ENCODE measurements around the gene TAS2R1. TPM values are rescaled to one million over a fixed set of nuclear protein-coding genes. Genes with fewer than 3 reads are reported as not detected.

Gene TAS2R1
- total RNA-seq, 1 experiment from 2014 or later: not detected

DNA sequence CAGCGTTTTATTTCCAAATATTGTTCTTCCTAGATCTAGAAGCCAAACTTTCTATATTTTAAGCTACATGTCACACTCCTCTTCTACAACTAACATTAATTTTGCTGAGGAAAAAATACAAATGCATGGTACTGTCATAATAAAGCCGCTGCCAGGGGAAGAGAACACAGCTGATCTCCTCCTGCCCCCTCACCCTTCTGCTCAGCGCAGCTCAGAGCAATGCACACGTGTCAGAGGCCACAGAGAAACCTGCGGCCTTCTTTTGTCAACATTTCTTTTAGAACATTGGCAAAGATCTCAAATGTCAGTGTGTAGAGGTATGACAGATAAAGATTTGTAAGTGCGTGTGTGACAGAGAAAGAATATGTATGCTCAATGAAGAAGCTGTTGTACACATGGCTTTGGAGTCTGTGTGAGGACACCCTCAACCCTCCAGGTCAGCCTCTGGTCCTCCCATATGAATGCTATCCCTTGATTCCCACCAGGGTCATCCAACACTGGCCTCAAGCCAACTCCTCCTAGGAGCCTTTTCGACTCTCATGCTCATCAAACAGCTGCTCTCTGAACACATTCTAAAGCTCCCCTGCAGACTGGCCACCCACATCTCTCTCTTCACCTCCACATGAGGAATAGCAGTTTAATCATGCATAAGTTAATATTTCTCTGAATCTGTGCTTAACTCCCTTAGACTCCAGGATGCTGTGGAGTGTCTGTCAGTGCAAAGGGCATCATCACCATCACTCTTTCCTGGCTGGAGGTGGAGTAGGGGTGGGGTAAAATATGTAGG lies 40.9 kb downstream of the TAS2R1 start:
- H3K9me3 ChIP-seq (ENCODE audit: low read length): no peaks in the 10 kb centered on the region
- no peaks in the 10 kb centered on the region for H3K27me3 ChIP-seq (ENCODE audit: low read length)
- TF ChIP-seq EZH2phosphoT487 (IDR thresholded peaks at IDR 0.05; ENCODE audit: borderline replicate concordance, low read length) (no peak), CTCF (conservative IDR thresholded peaks at IDR 0.05; ENCODE audit: low read depth, low read length) (no peak), EZH2 (IDR thresholded peaks at IDR 0.05; ENCODE audit: low read length, unreplicated experiment) (no peak)
- BruUV-seq (replicated peaks): no TSS peak
- CTCF ChIA-PET: no interaction called here
- H3K36me3 ChIP-seq (ENCODE audit: low read depth, low read length): no peaks in the 10 kb centered on the region
- ATAC-seq: no peak
- no peak overlapping the region for H3K27ac ChIP-seq (ENCODE audit: low read length)
- H3K4me2 ChIP-seq (ENCODE audit: low read length): no peak overlapping the region
- H3K79me2 ChIP-seq (ENCODE audit: low read length): no peaks in the 10 kb centered on the region
- no peak overlapping the region for H3K4me3 ChIP-seq (ENCODE audit: low read length)
- intact Hi-C loops (cut with micrococcal nuclease): no loop called here
- DNase-seq: no peak
- no peaks in the 10 kb centered on the region for H3K4me1 ChIP-seq (ENCODE audit: insufficient read depth, low read length)
- no peak overlapping the region for H2AFZ ChIP-seq (ENCODE audit: low read length)
- H3K9ac ChIP-seq (ENCODE audit: low read length): no peak overlapping the region
- POLR2A ChIA-PET (ENCODE audit: unreplicated experiment): no interaction called here
- H3F3A ChIP-seq (ENCODE audit: low read length, unreplicated experiment): no peaks in the 10 kb centered on the region
- no peaks in the 10 kb centered on the region for H4K20me1 ChIP-seq (ENCODE audit: low read length)
- 0 out of 2 replicates have a peak, but pooled peaks cover 5% of the 10 kb centered on the region for H3K9me2 ChIP-seq (replicated peaks; ENCODE audit: low read length)

GRCh38 chr5:9588254-9588653 lies 41.9 kb downstream of the TAS2R1 start:
- TF ChIP-seq EZH2phosphoT487 (IDR thresholded peaks at IDR 0.05; ENCODE audit: borderline replicate concordance, low read length) (no peak), EZH2 (IDR thresholded peaks at IDR 0.05; ENCODE audit: low read length, unreplicated experiment) (no peak), CTCF (conservative IDR thresholded peaks at IDR 0.05; ENCODE audit: low read depth, low read length) (no peak)
- no TSS peak for BruUV-seq (replicated peaks)
- H3F3A ChIP-seq (ENCODE audit: low read length, unreplicated experiment): no peaks in the 10 kb centered on the region
- no peak overlapping the region for H3K27ac ChIP-seq (ENCODE audit: low read length)
- H2AFZ ChIP-seq (ENCODE audit: low read length): no peak overlapping the region
- no peaks in the 10 kb centered on the region for H3K4me1 ChIP-seq (ENCODE audit: insufficient read depth, low read length)
- H3K27me3 ChIP-seq (ENCODE audit: low read length): no peaks in the 10 kb centered on the region
- 0 out of 2 replicates have a peak, but pooled peaks cover 5% of the 10 kb centered on the region for H3K9me2 ChIP-seq (replicated peaks; ENCODE audit: low read length)
- H3K9me3 ChIP-seq (ENCODE audit: low read length): no peaks in the 10 kb centered on the region
- POLR2A ChIA-PET (ENCODE audit: unreplicated experiment): no interaction called here
- DNase-seq: no peak
- no peak overlapping the region for H3K4me2 ChIP-seq (ENCODE audit: low read length)
- CTCF ChIA-PET: no interaction called here
- H3K9ac ChIP-seq (ENCODE audit: low read length): no peak overlapping the region
- ATAC-seq: no peak
- H3K36me3 ChIP-seq (ENCODE audit: low read depth, low read length): no peaks in the 10 kb centered on the region
- no peaks in the 10 kb centered on the region for H4K20me1 ChIP-seq (ENCODE audit: low read length)
- no peaks in the 10 kb centered on the region for H3K79me2 ChIP-seq (ENCODE audit: low read length)
- intact Hi-C loops (cut with micrococcal nuclease): no loop called here
- no peak overlapping the region for H3K4me3 ChIP-seq (ENCODE audit: low read length)

GRCh38 chr5:9587135-9587534 lies 43.0 kb downstream of the TAS2R1 start:
- ChIA-PET POLR2A (ENCODE audit: unreplicated experiment) (no interaction called here), CTCF (no interaction called here)
- Histone ChIP-seq H3K9me2 (replicated peaks; ENCODE audit: low read length) (0 out of 2 replicates have a peak, but pooled peaks cover 5% of the 10 kb centered on the region), H3K79me2 (ENCODE audit: low read length) (no peaks in the 10 kb centered on the region), H3K27ac (ENCODE audit: low read length) (no peak overlapping the region), H3K9me3 (ENCODE audit: low read length) (no peaks in the 10 kb centered on the region), H2AFZ (ENCODE audit: low read length) (no peak overlapping the region), H3K36me3 (ENCODE audit: low read depth, low read length) (no peaks in the 10 kb centered on the region), H3K27me3 (ENCODE audit: low read length) (no peaks in the 10 kb centered on the region), H3K9ac (ENCODE audit: low read length) (no peak overlapping the region), H4K20me1 (ENCODE audit: low read length) (no peaks in the 10 kb centered on the region), H3K4me3 (ENCODE audit: low read length) (no peak overlapping the region), H3F3A (ENCODE audit: low read length, unreplicated experiment) (no peaks in the 10 kb centered on the region), H3K4me2 (ENCODE audit: low read length) (no peak overlapping the region), H3K4me1 (ENCODE audit: insufficient read depth, low read length) (no peaks in the 10 kb centered on the region)
- DNase-seq (no peak), ATAC-seq (no peak)
- BruUV-seq (replicated peaks): no TSS peak
- no peak for TF ChIP-seq CTCF (conservative IDR thresholded peaks at IDR 0.05; ENCODE audit: low read depth, low read length)
- no peak for TF ChIP-seq EZH2phosphoT487 (IDR thresholded peaks at IDR 0.05; ENCODE audit: borderline replicate concordance, low read length)
- intact Hi-C loops (cut with micrococcal nuclease): no loop called here
